ENCODE measurements around the gene DLGAP1.

DNA sequence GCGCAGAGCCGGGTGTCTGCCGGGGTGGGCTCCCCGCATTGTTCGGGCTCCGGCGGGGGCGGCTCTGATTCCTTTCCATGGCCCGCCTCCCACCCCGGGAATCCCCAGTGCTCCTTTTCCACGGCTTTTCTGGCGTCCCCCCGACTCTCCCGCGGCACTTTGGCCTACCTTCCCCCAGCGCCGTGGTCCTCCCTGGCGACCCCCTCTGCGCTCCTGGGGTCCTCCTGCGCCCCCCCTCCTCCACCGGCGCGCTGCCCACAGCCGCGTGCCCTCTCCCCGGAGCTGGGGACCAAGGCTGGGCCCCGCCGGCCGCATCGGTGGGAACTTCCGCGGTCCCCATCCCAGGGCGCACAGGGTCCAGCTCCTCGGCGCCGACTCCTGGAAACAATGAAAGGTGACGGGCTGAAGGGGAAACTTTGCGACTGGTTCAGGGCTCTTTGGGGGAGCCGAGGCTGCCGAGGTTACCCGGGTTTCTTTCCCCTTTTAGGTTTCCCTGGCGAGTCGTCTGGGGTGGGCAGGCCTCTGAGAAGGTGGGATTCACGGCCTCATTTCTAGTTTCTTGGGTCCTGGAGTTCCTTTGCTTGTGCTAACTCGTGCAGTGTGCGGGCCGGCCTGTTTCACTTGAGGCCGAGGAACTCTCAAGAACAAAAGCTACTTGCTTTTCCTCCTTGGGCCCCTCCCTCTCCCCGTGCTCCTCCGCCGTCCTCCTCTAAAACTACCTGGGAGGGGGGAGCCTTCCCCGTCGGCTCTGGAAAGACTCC is 1002.9 kb downstream of the DLGAP1 start:
- no peak for TF ChIP-seq EZH2 (IDR thresholded peaks at IDR 0.05; ENCODE audit: insufficient read depth, poor library complexity, severe bottlenecking)
- no peak for TF ChIP-seq EZH2phosphoT487 (IDR thresholded peaks at IDR 0.05; ENCODE audit: insufficient read depth, low read depth)
